Lower leg skin (tissue), 3 donors: Measurements from ENCODE around the gene ATP2B2.

Experiments used
- POLR2A ChIP-seq, 2 donors: fragments of 450-650 bp; IDR thresholded peaks; one replicate each; pipeline ENCODE4 v1.6.1; 2016 to 2017; ENCODE audit warnings: antibody characterized with exemption in 2 of 2, mild to moderate bottlenecking in 1 of 2, moderate library complexity in 1 of 2
- TF ChIP-seq, protein P1 (sequence below), 3 donors: fragments of 450-650 bp; IDR thresholded peaks; one replicate each; pipeline ENCODE4 v1.5.1; 2016; ENCODE audit warnings: antibody characterized with exemption in 3 of 3, mild to moderate bottlenecking in 3 of 3, moderate library complexity in 2 of 3

DNA sequence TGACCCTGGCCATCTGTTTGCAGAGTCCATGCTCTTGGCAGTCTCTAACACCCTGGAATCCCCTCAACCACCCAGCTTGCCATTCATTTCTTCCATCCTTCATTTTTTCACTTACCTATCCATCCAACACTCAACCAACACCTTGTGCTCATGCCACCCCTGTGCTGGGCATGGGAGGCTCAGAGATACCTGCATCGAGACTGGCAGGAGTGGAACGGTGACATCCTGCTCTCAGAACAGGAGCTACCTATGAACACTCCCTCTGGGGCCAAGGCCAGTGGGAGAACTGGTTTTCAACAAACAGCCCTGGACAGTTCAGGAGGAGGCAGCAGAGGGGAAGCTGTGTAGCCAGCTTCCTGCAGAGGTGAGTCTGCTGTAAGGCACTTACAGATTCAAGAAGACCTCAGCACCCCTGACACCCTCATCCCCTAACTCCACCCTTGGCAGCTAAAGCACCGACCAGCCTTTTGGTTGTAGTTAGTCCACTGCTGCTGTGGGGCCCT lies 19.5 kb upstream of the ATP2B2 start:
- TF ChIP-seq, protein P1, sequence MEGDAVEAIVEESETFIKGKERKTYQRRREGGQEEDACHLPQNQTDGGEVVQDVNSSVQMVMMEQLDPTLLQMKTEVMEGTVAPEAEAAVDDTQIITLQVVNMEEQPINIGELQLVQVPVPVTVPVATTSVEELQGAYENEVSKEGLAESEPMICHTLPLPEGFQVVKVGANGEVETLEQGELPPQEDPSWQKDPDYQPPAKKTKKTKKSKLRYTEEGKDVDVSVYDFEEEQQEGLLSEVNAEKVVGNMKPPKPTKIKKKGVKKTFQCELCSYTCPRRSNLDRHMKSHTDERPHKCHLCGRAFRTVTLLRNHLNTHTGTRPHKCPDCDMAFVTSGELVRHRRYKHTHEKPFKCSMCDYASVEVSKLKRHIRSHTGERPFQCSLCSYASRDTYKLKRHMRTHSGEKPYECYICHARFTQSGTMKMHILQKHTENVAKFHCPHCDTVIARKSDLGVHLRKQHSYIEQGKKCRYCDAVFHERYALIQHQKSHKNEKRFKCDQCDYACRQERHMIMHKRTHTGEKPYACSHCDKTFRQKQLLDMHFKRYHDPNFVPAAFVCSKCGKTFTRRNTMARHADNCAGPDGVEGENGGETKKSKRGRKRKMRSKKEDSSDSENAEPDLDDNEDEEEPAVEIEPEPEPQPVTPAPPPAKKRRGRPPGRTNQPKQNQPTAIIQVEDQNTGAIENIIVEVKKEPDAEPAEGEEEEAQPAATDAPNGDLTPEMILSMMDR (IDR thresholded peaks at IDR 0.05), result no peak
- no peak for TF ChIP-seq POLR2A (IDR thresholded peaks at IDR 0.05)
